NCI-H2029 treated with DMSO at 0.1 percent for 48 hours (cell line): Measurements from ENCODE around the gene LRRC41.
"Not testable (repeated sequence)": the region's sequence is repeated elsewhere in the genome, so short reads cannot be mapped to it uniquely, and the experiment has no call there.

Experiments
- DNase-seq: peaks from one replicate; lab custom pipeline; 2025; lab: John Stamatoyannopoulos, UW

The LRRC41 gene

GRCh38 chr1:46244656-46245371, 58.6 kb downstream of the LRRC41 start:
- no peak for DNase-seq

- not testable (repeated sequence) for DNase-seq
Measured at GRCh38 chr1:46243831-46244230, 59.6 kb downstream of the LRRC41 start.

GRCh38 chr1:46242918-46243317, 60.5 kb downstream of the LRRC41 start:
- no peak for DNase-seq

- DNase-seq, result not testable (repeated sequence)
Measured at GRCh38 chr1:46241733-46242132, 61.7 kb downstream of the LRRC41 start.

- DNase-seq, result not testable (repeated sequence)
Measured at GRCh38 chr1:46238865-46239264, 64.6 kb downstream of the LRRC41 start.

GRCh38 chr1:46236882-46237281, 66.5 kb downstream of the LRRC41 start:
- DNase-seq, result no peak

GRCh38 chr1:46231231-46231630, 72.2 kb downstream of the LRRC41 start:
- DNase-seq, result not testable (repeated sequence)
